Osteoblast (primary cell): ENCODE data around the gene TLE5. TPM values are rescaled to one million over a fixed set of nuclear protein-coding genes. Genes with fewer than 3 reads are reported as not detected.

Source experiments
- DNase-seq: peaks from one replicate; pipeline ENCODE4 v3.0.0; 2011; ENCODE audit warnings: low spot score, mixed read lengths; ENCODE audit not compliant: insufficient read length; ENCODE audit errors: missing footprints
- H2AFZ ChIP-seq: 2 replicates; pipeline ENCODE4 v1.6.0; 2011; ENCODE audit warnings: mild to moderate bottlenecking, low read length
- H3K27ac ChIP-seq: 2 replicates; pipeline ENCODE4 v1.5.1; 2011; ENCODE audit warnings: mild to moderate bottlenecking, low read depth, low read length, moderate library complexity
- H3K27me3 ChIP-seq: 2 replicates; pipeline ENCODE4 v1.6.0; 2012; ENCODE audit warnings: mild to moderate bottlenecking, control low read depth, inconsistent platforms, low read length, moderate library complexity; ENCODE audit not compliant: insufficient read depth
- H3K36me3 ChIP-seq: 2 replicates; pipeline ENCODE4 v1.5.1; 2011; ENCODE audit warnings: mild to moderate bottlenecking, low read length, control low read depth, moderate library complexity; ENCODE audit not compliant: insufficient read depth
- H3K4me1 ChIP-seq: 2 replicates; pipeline ENCODE4 v1.5.1; 2011; ENCODE audit warnings: mild to moderate bottlenecking, low read length, control low read depth, moderate library complexity; ENCODE audit not compliant: insufficient read depth
- H3K4me2 ChIP-seq: 2 replicates; pipeline ENCODE4 v1.6.0; 2011; ENCODE audit warnings: mild to moderate bottlenecking, low read length; ENCODE audit not compliant: insufficient read depth
- H3K4me3 ChIP-seq: fragments of 200-600 bp; sonication (generic); 3 replicates; pipeline ENCODE4 v1.5.1; 2012; ENCODE audit warnings: mild to moderate bottlenecking, low read length, inconsistent platforms; ENCODE audit not compliant: insufficient read depth
- H3K79me2 ChIP-seq: 2 replicates; pipeline ENCODE4 v1.6.0; 2012; ENCODE audit warnings: mild to moderate bottlenecking, low read length, control low read depth, inconsistent platforms; ENCODE audit not compliant: insufficient read depth
- H3K9me3 ChIP-seq: 2 replicates; pipeline ENCODE4 v1.5.1; 2011; ENCODE audit warnings: low read depth, low read length, control low read depth
- H4K20me1 ChIP-seq: 2 replicates; pipeline ENCODE4 v1.6.0; 2012; ENCODE audit warnings: mild to moderate bottlenecking, low read length, control low read depth; ENCODE audit not compliant: insufficient read depth
- total RNA-seq: library from RNA; depleted of rRNA; stranded (reverse); fragments of >200 nt; gene quantifications from 2 replicates; pipeline ENCODE4 v1.2.3, GENCODE V29; 2012
- TF ChIP-seq, protein P1 (sequence below): IDR thresholded peaks from 2 replicates; pipeline ENCODE4 v1.5.1; 2011; ENCODE audit warnings: mild to moderate bottlenecking, low read depth, low read length, moderate library complexity; ENCODE audit errors: extremely low read depth

The TLE5 gene
- total RNA-seq, 1 donor, result 211 TPM

GRCh38 chr19:3025549-3025886 lies 36.8 kb downstream of the TLE5 start:
- H3K4me1 ChIP-seq, result no peaks in the 10 kb centered on the region
- no peaks in the 10 kb centered on the region for H3K79me2 ChIP-seq
- no peaks in the 10 kb centered on the region for H3K9me3 ChIP-seq
- no peak overlapping the region for H3K4me2 ChIP-seq
- no peak overlapping the region for H3K4me3 ChIP-seq
- TF ChIP-seq, protein P1, sequence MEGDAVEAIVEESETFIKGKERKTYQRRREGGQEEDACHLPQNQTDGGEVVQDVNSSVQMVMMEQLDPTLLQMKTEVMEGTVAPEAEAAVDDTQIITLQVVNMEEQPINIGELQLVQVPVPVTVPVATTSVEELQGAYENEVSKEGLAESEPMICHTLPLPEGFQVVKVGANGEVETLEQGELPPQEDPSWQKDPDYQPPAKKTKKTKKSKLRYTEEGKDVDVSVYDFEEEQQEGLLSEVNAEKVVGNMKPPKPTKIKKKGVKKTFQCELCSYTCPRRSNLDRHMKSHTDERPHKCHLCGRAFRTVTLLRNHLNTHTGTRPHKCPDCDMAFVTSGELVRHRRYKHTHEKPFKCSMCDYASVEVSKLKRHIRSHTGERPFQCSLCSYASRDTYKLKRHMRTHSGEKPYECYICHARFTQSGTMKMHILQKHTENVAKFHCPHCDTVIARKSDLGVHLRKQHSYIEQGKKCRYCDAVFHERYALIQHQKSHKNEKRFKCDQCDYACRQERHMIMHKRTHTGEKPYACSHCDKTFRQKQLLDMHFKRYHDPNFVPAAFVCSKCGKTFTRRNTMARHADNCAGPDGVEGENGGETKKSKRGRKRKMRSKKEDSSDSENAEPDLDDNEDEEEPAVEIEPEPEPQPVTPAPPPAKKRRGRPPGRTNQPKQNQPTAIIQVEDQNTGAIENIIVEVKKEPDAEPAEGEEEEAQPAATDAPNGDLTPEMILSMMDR, result no peak
- no peak overlapping the region for H3K27ac ChIP-seq
- no peaks in the 10 kb centered on the region for H3K36me3 ChIP-seq
- peak; percentile 54 for DNase-seq
- peaks cover 23% of the 10 kb centered on the region for H3K27me3 ChIP-seq
- H4K20me1 ChIP-seq, result no peaks in the 10 kb centered on the region
- no peak overlapping the region for H2AFZ ChIP-seq

DNA sequence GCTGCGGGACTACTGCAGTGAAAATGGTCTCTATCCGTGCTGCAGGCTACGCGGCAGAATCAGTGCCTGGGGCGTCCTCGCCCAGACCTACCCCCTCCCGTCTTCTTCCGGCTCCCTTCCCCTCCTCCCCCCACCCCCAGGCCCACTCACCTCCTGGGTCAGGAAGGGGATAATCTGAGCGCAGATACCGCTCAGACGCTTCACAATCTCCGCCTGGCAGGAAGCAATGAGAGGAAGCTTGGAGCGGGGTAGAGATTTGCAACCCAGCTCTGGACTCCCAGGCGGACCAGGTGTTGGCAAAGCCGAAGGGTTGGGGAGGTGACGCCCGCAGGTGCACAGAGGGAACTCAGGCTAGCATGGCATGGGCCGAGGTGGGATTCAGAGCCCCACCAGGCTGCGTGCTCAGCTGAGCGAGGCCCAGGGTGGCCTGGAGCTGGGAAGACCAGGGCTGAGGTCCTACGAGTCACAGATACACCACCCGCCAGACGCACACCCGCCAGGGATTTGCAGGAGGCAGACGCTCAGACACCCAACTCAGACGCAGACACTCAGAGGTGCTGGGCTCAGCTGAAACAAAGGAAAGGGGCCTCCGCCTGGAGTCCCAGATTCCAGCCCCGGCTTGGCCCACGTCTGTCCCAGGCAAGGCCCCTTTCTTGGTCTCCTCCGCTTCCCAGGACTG lies 37.3 kb downstream of the TLE5 start:
- TF ChIP-seq, protein P1, result no peak
- Histone ChIP-seq H3K4me3 (no peak overlapping the region), H2AFZ (no peak overlapping the region), H3K36me3 (no peaks in the 10 kb centered on the region), H3K4me2 (no peak overlapping the region), H3K4me1 (no peaks in the 10 kb centered on the region), H3K9me3 (no peaks in the 10 kb centered on the region), H3K27ac (no peak overlapping the region), H3K79me2 (no peaks in the 10 kb centered on the region), H4K20me1 (no peaks in the 10 kb centered on the region), H3K27me3 (peaks cover 18% of the 10 kb centered on the region)
- peak; percentile 65 for DNase-seq

GRCh38 chr19:3024509-3024869 lies 37.8 kb downstream of the TLE5 start:
- no peaks in the 10 kb centered on the region for H3K79me2 ChIP-seq
- no peak overlapping the region for H3K27ac ChIP-seq
- DNase-seq, result peak; percentile 54
- H3K27me3 ChIP-seq, result peaks cover 13% of the 10 kb centered on the region
- no peak overlapping the region for H3K4me2 ChIP-seq
- H3K4me1 ChIP-seq, result no peaks in the 10 kb centered on the region
- TF ChIP-seq, protein P1, result no peak
- H3K4me3 ChIP-seq, result no peak overlapping the region
- H4K20me1 ChIP-seq, result no peaks in the 10 kb centered on the region
- H3K9me3 ChIP-seq, result no peaks in the 10 kb centered on the region
- H3K36me3 ChIP-seq, result no peaks in the 10 kb centered on the region
- H2AFZ ChIP-seq, result no peak overlapping the region

GRCh38 chr19:3020321-3020960 lies 41.9 kb downstream of the TLE5 start:
- Histone ChIP-seq H3K4me1 (no peaks in the 10 kb centered on the region), H3K27ac (no peak overlapping the region), H3K9me3 (no peaks in the 10 kb centered on the region), H4K20me1 (no peaks in the 10 kb centered on the region), H3K27me3 (no peaks in the 10 kb centered on the region), H3K79me2 (no peaks in the 10 kb centered on the region), H3K4me2 (no peak overlapping the region), H3K36me3 (no peaks in the 10 kb centered on the region), H2AFZ (no peak overlapping the region), H3K4me3 (no peak overlapping the region)
- TF ChIP-seq, protein P1, result no peak
- DNase-seq, result no peak
